ENCODE measurements around the gene ITGBL1.

ITGBL1 gene

GRCh38 chr13:101726681-101727080, 274.2 kb downstream of the ITGBL1 start:
- Mint-ChIP-seq H3K36me3 (ENCODE audit: low read depth) (no peaks in the 10 kb centered on the region), H3K27ac (no peak overlapping the region), H3K27me3 (ENCODE audit: low read depth) (no peaks in the 10 kb centered on the region), H3K9me3 (no peaks in the 10 kb centered on the region), H3K4me3 (no peak overlapping the region), H3K4me1 (no peaks in the 10 kb centered on the region)
- TF ChIP-seq, protein P1, sequence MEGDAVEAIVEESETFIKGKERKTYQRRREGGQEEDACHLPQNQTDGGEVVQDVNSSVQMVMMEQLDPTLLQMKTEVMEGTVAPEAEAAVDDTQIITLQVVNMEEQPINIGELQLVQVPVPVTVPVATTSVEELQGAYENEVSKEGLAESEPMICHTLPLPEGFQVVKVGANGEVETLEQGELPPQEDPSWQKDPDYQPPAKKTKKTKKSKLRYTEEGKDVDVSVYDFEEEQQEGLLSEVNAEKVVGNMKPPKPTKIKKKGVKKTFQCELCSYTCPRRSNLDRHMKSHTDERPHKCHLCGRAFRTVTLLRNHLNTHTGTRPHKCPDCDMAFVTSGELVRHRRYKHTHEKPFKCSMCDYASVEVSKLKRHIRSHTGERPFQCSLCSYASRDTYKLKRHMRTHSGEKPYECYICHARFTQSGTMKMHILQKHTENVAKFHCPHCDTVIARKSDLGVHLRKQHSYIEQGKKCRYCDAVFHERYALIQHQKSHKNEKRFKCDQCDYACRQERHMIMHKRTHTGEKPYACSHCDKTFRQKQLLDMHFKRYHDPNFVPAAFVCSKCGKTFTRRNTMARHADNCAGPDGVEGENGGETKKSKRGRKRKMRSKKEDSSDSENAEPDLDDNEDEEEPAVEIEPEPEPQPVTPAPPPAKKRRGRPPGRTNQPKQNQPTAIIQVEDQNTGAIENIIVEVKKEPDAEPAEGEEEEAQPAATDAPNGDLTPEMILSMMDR (IDR thresholded peaks at IDR 0.05; ENCODE audit: unreplicated experiment in 3 of 3): no peak

DNA sequence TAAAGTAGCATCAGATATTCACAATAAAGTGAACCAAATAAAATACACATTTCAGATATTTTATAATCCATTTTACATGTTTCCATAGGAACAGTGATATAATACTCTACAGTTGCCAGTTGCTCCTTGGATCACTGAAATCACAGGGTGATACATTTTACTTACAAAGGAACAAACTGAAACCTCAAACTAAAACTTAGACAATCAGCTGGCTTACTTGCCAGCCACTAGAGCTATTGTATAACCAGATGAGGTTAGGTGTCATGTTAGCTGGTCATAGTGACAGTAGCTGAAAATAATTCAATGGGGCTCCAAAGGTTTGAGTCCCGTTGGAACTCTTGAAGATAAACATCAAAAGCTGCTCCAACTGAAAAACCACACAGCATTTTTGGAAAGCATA, 274.6 kb downstream of the ITGBL1 start:
- no peaks in the 10 kb centered on the region for H3K9me3 Mint-ChIP-seq
- H3K27me3 Mint-ChIP-seq (ENCODE audit: low read depth): no peaks in the 10 kb centered on the region
- no peak overlapping the region for H3K27ac Mint-ChIP-seq
- H3K4me3 Mint-ChIP-seq: no peak overlapping the region
- H3K36me3 Mint-ChIP-seq (ENCODE audit: low read depth): no peaks in the 10 kb centered on the region
- TF ChIP-seq, protein P1 (IDR thresholded peaks at IDR 0.05; ENCODE audit: unreplicated experiment in 3 of 3): no peak
- H3K4me1 Mint-ChIP-seq: no peaks in the 10 kb centered on the region

- Mint-ChIP-seq H3K36me3 (ENCODE audit: low read depth) (no peaks in the 10 kb centered on the region), H3K4me3 (no peak overlapping the region), H3K27ac (no peak overlapping the region), H3K9me3 (no peaks in the 10 kb centered on the region), H3K4me1 (no peaks in the 10 kb centered on the region), H3K27me3 (ENCODE audit: low read depth) (no peaks in the 10 kb centered on the region)
- TF ChIP-seq, protein P1 (IDR thresholded peaks at IDR 0.05; ENCODE audit: unreplicated experiment in 3 of 3): no peak
Observed at GRCh38 chr13:101728021-101728420, 275.5 kb downstream of the ITGBL1 start.

DNA sequence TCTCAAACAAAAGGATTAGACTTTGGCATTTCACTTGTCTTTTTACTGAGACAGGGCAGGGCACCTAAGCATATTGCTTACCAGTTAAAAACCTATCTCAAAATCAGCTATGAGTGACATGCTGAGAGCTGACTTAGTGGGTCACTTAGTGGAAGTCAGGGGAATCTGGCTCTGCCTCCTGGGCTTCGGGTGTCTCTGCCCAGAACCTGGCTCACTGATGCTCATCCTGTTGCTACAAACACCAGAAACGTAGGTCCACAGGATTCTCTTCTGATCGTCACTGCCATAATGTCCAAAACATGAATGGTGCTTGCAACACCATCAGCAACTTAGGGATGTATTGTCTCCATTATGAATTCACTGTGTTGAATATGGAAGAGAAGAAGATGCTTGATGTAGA, 276.1 kb downstream of the ITGBL1 start:
- H3K27ac Mint-ChIP-seq: no peak overlapping the region
- no peaks in the 10 kb centered on the region for H3K36me3 Mint-ChIP-seq (ENCODE audit: low read depth)
- no peak overlapping the region for H3K4me3 Mint-ChIP-seq
- TF ChIP-seq, protein P1 (IDR thresholded peaks at IDR 0.05; ENCODE audit: unreplicated experiment in 3 of 3): no peak
- no peaks in the 10 kb centered on the region for H3K4me1 Mint-ChIP-seq
- H3K9me3 Mint-ChIP-seq: no peaks in the 10 kb centered on the region
- H3K27me3 Mint-ChIP-seq (ENCODE audit: low read depth): no peaks in the 10 kb centered on the region

DNA sequence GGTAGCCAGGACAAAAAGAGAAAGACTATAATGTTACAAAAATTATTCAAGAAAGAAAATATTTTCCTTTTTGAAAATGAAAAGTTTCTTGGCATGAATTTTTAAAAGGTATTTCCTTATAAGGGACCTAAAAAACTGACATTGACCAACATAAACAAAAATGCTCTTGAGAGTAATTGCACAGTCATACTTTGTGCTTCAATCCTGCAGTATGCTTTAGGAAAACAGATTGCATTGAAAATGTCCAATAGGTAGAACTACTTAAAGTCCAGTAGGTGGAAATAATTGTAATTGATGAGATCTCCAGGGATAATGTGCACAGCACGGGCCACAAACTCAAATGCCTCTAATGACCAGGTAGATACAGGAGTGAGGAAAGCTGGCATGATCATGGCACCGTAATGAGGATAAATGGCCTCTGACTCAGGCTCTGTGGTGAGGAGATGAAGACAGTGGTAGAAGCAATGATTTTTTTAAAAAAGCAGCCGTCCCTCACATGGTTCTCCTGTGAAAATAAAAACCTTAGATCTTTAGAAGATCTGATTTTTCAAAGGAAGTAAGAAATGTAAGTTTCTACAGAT, 278.0 kb downstream of the ITGBL1 start:
- no peaks in the 10 kb centered on the region for H3K4me1 Mint-ChIP-seq
- H3K4me3 Mint-ChIP-seq: no peak overlapping the region
- H3K9me3 Mint-ChIP-seq: no peaks in the 10 kb centered on the region
- TF ChIP-seq, protein P1 (IDR thresholded peaks at IDR 0.05; ENCODE audit: unreplicated experiment in 3 of 3): no peak
- no peaks in the 10 kb centered on the region for H3K36me3 Mint-ChIP-seq (ENCODE audit: low read depth)
- H3K27me3 Mint-ChIP-seq (ENCODE audit: low read depth): no peaks in the 10 kb centered on the region
- no peak overlapping the region for H3K27ac Mint-ChIP-seq

DNA sequence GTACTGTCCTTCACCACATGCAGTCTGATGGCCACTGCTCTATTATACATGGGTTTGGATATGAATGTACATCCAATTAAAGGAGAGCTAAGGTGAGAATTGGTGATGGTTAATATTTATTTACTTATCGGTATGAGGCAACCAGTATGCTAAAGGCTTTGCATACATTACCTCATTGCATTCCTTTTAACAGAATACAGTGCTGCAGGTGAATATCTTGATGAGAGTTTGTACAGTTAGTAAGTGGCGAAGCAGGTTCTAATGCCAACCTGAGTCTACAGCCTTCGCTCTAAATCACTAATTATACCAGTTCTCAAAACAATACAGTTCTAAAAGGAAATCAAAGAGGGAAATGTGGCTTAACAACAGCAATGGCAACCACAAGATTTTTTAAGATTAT, 284.1 kb downstream of the ITGBL1 start:
- H3K27ac Mint-ChIP-seq: no peak overlapping the region
- no peaks in the 10 kb centered on the region for H3K4me1 Mint-ChIP-seq
- H3K9me3 Mint-ChIP-seq: no peaks in the 10 kb centered on the region
- TF ChIP-seq, protein P1 (IDR thresholded peaks at IDR 0.05; ENCODE audit: unreplicated experiment in 3 of 3): no peak
- H3K27me3 Mint-ChIP-seq (ENCODE audit: low read depth): no peaks in the 10 kb centered on the region
- H3K4me3 Mint-ChIP-seq: no peak overlapping the region
- H3K36me3 Mint-ChIP-seq (ENCODE audit: low read depth): no peaks in the 10 kb centered on the region
